ENCODE results near the gene COL10A1.

Gene COL10A1

GRCh38 chr6:116078522-116078921 is 47.4 kb downstream of the COL10A1 start:
- no peak for DNase-seq

GRCh38 chr6:116074732-116075390 is 51.1 kb downstream of the COL10A1 start:
- DNase-seq = no peak

DNA sequence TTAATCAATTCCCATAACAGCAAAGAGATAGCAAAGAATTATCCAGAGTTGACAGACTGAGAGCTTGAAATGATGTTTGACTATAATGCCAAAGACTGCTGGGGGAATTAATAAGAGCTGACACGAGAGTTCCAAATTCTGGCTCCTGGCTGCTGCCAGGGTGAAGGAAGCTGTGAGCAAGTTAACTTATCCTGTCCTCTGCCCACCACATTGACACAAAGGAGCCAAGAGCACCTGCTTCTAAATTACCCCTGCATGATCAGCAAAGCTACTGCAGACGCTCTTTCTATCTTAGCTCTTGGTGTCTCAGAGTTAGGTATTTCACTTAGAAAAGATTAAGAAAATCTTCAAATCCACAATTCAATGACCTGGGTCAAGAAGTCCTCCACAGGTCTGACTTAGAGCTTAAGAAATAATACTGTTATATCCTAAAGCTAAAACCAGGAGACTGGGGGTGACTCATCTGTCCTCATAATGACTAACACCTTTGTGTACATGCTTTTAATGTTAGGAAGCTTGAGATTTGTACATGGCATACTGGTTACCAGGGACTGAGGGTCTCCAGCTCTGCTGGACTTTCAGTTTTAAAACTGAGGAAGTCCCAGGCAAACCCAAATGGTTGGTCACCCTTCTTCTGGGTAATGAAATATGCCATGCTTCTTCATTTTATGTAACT is 52.0 kb downstream of the COL10A1 start:
- no peak for DNase-seq

DNA sequence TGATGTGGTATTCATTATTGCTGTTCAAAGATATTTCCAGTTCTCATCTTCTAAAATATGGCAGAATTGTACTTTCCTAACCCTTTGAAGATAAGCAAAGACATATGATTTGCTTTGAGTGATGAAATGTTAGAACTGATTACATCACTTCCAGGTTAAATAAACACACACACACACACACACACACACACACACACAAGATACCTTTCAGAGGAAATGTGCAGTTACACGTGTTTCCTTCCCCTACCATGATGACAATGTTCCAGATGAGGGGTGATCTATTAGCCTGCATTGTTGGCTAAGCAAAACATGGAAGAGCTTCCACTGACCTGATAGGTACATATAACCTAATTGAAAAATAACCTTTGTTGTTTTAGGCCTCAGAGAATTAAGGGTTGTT is 53.6 kb downstream of the COL10A1 start:
- no peak for DNase-seq

GRCh38 chr6:116070616-116071389 is 55.1 kb downstream of the COL10A1 start:
- no peak for DNase-seq

GRCh38 chr6:116070101-116070500 is 55.8 kb downstream of the COL10A1 start:
- DNase-seq = no peak

All from NK-92 treated with Interleukin-12 subunit alpha and Interleukin-12 subunit beta, amount 100 ng/mL, for 24 hours (cell line).